Left lobe of liver (tissue), 2 donors: Measurements from ENCODE around the gene OR2A12. TPM values are rescaled to one million over a fixed set of nuclear protein-coding genes. Genes with fewer than 3 reads are reported as not detected.
"Not testable (repeated sequence)": the region's sequence is repeated elsewhere in the genome, so short reads cannot be mapped to it uniquely, and the experiment has no call there.

ENCODE experiments used
- ATAC-seq: fragments of 200-7000 bp; cut with Tn5 transposase; one replicate; pipeline ENCODE4 v1.9.1; 2020; ENCODE audit warnings: mild to moderate bottlenecking, moderate library complexity
- DNase-seq: peaks from one replicate; pipeline ENCODE4 v3.0.0-alpha.2; 2020; ENCODE audit warnings: low spot score
- total RNA-seq: library from RNA; stranded (reverse); gene quantifications from one replicate; pipeline ENCODE4 v1.2.1, GENCODE V29; 2021
- donor health status: DM: no; HTN: no; CAD: no; lungs with moderate emphysema.
- donor health status: DM: no; HTN: yes; CAD: no.

Gene OR2A12
- total RNA-seq, 1 donor from 2014 or later = not detected

DNA sequence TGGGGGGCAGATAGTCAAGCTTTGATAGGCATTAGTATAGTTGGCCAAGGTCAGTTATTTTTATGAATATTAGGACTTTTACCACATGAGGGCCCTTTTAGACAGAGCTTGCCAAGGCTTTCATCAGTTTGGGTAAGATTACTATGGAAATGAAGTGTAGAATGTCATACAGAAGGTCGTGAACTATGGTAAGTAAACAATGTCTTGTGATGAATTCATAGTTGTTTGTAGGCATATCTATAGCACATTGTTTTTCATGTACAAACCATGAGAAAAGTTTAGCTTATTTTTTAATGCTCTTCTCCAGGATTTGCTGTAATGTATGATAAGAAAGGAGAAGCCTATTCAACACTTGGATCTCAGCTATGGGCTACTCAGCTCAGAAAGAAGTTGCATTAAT is 27.6 kb downstream of the OR2A12 start:
- ATAC-seq (no peak), DNase-seq (no peak)

DNA sequence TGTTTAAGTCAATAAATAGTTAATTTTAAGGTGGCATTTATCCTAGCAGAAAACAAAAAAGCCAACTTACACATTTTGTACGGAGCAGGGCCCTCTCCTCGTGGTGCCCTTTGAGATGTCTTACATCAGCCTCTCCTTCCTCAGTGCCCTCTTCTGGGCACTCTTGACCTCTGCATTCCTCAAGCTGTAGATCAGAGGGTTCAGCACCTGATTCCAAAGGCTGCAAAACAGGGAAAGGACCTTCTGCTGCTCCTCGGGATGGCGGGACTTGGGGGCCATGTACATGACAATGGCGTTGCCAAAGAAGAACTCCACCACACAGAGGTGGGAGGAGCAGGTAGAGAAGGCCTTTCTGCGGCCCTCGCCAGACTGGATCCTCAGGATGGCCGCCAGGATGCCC is 32.3 kb downstream of the OR2A12 start:
- DNase-seq (no peak), ATAC-seq (no peak)

DNA sequence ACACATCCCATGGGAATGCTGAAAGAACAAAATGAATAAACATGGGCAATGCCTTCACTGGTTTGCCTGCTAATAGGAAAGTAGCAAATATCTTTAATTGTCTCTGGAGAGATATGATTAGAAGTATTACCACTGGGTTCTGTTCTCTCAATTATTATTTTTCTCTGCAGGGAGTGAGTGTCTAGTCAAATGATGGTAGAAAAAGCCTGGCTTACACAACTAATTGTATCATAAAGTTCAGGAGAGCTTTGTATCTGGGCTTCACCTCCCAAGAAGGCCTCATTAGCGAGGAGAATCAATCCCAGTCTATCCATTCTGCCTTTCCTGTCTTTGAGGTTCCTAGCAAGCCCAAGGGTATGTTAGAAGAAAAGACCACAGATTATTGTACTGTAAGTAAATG is 36.8 kb downstream of the OR2A12 start, which contains the start of gene OR2A14:
TSS of gene OR2A14 (plus strand) at position 301 of the 400 bp plus-strand sequence. CDS start 5,937 bp downstream, outside the sequence.
- no peak for ATAC-seq
- DNase-seq = no peak

DNA sequence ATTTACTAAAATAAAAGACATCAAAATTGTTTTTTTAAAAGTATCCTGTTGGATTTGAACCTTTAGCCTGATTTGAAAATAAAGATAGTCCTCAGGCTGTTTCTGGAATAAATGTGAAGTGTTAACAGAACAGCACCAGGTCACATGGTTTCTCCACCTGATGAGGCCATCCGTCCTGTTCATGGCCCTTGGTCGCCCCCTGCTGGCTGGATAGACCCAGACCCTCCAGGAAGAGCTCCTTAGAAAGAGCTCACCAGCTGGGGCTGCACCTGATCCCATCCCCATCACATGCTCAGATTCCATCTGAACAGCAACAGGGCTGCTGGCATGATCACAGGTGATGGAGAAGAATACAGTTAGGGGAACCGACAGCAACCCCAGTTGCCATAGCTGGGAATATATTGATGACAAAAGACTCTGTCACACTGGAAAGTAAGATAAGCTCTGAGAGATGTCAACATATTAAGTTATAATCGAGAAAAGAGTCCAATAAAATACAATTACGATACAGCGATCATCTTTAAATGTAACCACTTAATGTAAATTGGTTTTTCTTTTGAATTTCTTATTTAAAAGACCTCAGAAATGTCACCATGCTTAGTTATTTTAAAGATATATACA is 41.7 kb downstream of the OR2A12 start:
- DNase-seq = peak; percentile 73
- ATAC-seq = peak; percentile 94

DNA sequence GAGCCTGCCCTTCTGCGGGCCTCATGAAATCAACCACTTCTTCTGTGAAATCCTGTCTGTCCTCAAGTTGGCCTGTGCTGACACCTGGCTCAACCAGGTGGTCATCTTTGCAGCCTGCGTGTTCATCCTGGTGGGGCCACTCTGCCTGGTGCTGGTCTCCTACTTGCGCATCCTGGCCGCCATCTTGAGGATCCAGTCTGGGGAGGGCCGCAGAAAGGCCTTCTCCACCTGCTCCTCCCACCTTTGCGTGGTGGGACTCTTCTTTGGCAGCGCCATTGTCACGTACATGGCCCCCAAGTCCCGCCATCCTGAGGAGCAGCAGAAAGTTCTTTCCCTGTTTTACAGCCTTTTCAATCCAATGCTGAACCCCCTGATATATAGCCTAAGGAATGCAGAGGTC is 43.5 kb downstream of the OR2A12 start:
- not testable (repeated sequence) for ATAC-seq, DNase-seq

DNA sequence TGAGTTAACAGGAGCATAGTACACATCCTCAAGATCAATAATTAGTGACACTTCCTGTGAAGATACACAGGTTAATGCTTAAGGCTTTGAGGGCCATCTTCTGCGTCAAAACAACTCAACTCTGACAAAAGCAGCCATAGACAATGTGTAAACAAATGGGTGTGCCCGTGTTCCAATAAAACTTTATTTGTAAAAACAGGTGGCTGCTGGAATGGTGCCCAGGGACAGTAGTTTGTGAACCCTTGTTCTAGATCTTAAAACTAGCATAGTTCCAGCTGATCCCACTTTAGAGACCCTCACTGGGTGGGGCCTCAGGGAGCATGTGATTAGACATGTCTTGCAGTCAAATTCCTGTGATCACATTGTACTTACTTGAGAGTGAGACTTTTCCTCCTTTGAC is 44.7 kb downstream of the OR2A12 start:
- DNase-seq = no peak

DNA sequence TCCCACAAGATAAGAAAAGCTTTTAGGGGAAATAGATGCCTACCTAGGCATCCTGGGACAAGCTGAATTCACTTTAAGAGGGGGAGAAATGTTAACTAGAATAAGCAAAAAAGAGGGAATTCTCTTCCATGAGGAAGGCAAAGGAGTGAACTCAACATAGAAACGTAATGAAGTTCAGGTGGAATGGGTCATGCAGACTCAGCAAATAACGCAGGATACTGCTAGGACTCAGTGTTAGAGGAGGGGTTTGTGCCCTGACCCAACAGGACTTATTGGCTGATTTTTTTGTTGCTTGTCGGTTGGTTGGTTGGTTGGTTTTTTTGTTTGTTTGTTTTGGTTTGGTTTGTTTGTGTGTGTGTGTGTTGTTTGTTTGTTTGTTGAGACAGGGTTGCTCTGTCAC is 46.2 kb downstream of the OR2A12 start:
- no peak for ATAC-seq
- DNase-seq = no peak

More for the DNA sequence above, 44.7 kb downstream of the OR2A12 start:
- ATAC-seq = no peak

DNA sequence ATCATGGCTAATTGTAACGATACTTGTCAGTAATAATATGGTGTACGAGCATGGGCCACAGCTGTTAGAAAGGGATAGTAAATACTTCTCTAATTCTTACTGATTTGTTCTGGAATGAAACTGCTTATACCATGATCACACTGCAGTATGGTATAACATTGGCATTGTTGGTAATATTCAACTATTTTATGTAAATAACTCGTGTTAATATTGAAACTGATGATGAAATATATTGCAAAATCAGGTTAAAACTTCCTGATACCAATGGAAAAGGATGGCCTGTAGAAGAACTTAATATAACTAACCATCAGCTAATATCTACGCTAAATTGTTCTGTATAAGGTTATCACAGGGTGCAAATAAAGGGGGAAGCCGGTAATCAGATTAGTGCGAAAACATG is 47.2 kb downstream of the OR2A12 start:
- ATAC-seq (peak; percentile 45), DNase-seq (no peak)

DNA sequence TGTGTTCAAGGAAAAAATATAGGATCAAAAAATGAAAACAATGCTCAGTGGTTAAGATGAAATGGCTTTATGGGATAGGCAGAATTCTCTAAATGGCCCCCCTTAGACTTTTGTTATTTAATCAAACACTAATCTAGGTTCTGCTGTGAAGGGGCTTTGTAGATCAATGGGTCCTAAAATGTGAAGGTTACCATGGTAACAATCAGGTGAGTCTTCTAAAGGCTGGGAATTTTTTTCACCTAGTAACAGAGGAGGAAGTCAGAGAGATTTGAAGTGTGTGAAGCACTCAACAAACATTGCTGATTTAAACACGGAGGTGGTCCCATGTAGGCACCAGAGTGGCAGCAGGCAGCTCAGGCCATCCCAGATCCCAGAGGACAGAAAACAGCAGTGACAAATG is 48.0 kb downstream of the OR2A12 start:
- no peak for DNase-seq
- no peak for ATAC-seq

DNA sequence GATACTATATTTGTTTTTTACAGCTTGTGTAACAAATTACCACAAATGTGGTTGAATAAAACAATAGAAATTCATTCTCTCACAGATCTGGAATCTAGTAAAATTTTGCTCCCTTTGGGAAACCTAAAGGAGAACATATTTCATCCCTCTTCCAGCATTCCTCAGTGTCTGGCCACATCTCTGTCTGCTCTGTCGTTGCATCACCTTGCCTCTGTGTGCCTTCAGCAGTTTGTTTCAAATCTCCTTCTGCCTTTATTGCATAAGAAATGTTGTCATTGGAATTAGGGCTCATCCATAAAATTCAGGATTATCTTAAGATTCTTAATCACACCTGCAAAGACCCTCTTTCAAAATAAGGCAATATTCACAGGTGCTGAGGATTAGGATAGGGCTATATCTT is 51.4 kb downstream of the OR2A12 start:
- DNase-seq (no peak), ATAC-seq (peak; percentile 44)

DNA sequence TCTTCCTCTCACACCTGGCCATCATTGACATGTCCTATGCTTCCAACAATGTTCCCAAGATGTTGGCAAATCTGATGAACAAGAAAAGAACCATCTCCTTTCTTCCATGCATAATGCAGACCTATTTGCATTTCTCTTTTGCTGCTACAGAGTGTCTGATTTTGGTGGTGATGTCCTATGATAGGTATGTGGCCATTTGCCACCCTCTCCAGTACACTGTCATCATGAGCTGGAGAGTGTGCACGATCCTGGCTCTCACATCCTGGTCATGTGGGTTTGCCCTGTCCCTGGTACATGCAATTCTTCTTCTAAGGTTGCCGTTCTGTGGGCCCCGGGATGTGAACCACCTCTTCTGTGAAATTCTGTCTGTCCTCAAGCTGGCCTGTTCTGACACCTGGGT is 56.1 kb downstream of the OR2A12 start:
- no peak for DNase-seq
- no peak for ATAC-seq

DNA sequence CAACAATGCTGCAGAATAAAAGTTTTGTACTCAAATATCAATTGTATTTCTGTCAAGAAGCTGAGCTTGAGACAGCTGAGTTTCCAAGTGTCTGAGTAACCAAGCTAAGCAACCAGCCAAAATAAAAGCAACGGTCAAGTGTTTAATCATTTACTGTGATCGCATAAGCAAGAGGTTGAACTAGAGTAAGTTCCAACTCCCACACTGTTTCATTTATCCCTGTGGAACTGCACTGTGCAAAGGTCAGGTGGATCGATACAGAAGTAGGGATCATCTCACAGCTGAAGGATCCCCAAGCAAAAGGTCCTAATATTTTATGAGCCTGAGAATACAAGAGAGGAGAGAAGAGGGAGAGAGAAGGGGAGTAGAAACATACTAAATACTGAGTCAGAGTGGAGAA is 58.3 kb downstream of the OR2A12 start:
- DNase-seq (no peak), ATAC-seq (peak; percentile 87)

DNA sequence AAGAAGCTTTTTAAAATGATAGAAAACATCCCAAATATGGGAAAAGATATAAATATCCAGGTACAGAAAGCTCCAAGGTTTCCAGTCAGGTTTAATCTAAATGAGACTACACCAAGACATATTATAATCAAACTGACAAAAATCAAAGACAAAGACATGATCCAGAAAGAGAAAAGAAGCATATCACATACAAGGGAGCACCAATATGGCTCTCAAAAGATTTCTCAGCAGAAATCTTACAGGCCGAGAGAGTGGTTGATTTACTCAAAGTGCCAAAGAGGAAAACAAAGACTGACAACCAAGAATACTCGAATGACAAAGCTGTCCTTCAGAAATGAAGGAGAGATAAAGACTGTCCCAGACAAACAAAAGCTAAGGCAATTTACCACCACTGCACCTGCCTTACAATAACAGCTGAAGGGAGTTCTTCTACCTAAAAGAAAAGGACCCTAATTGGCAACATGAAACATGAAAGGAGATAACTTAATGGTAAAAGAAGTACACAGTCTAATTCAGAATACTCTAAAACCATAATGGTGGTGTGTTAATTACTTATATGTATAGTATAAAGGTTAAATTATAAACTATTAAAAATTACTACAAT is 62.2 kb downstream of the OR2A12 start:
- ATAC-seq = no peak
- no peak for DNase-seq

Other genes starting within 250 kb of the OR2A12 start
- gene TCAF1, start 184.1 kb upstream of the OR2A12 start, total RNA-seq = 56.1 TPM
- gene OR2F2, start 151.0 kb upstream of the OR2A12 start, total RNA-seq = not detected
- not detected for gene OR2F1, start 131.4 kb upstream of the OR2A12 start, total RNA-seq
- not detected for gene OR6B1, start 86.0 kb upstream of the OR2A12 start, total RNA-seq
- not detected for gene OR2A5, start 37.3 kb upstream of the OR2A12 start, total RNA-seq
- not detected for gene OR2A25, start 16.5 kb upstream of the OR2A12 start, total RNA-seq
- not detected for gene OR2A2, start 23.3 kb downstream of the OR2A12 start, total RNA-seq
- not detected for gene OR2A14, start 36.9 kb downstream of the OR2A12 start, total RNA-seq
- 1.4 TPM for gene CTAGE4, start 97.2 kb downstream of the OR2A12 start, total RNA-seq
- gene ARHGEF35, start 109.6 kb downstream of the OR2A12 start, total RNA-seq = 7.2 TPM
- gene OR2A42, start 153.3 kb downstream of the OR2A12 start, total RNA-seq = not detected
- 1.9 TPM for gene OR2A7, start 178.5 kb downstream of the OR2A12 start, total RNA-seq
- gene CTAGE8, start 183.0 kb downstream of the OR2A12 start, total RNA-seq = 1.4 TPM
- gene OR2A1, start 226.1 kb downstream of the OR2A12 start, total RNA-seq = not detected